GM23248 (cell line): ENCODE data around the gene DDX60. TPM values are rescaled to one million over a fixed set of nuclear protein-coding genes. Genes with fewer than 3 reads are reported as not detected.

ENCODE experiments used
- DNase-seq: peaks from one replicate; pipeline ENCODE4 v3.0.0-alpha.2; 2015
- H2AFZ ChIP-seq: fragments of 200-600 bp; sonication (generic); 2 replicates; pipeline ENCODE4 v1.6.1; 2016; ENCODE audit warnings: antibody characterized with exemption
- H3F3A ChIP-seq: fragments of 200-600 bp; sonication (generic); 2 replicates; pipeline ENCODE4 v1.6.1; 2016; ENCODE audit warnings: mild to moderate bottlenecking, antibody characterized with exemption, mixed run types; ENCODE audit not compliant: insufficient read depth
- H3K27ac ChIP-seq: fragments of 200-600 bp; sonication (generic); 2 replicates; pipeline ENCODE4 v1.5.1; 2016; ENCODE audit warnings: mild to moderate bottlenecking
- H3K27me3 ChIP-seq: fragments of 200-600 bp; sonication (generic); replicated peaks from 2 replicates; pipeline ENCODE4 v1.6.1; 2016; ENCODE audit warnings: mild to moderate bottlenecking; ENCODE audit not compliant: insufficient read depth
- H3K36me3 ChIP-seq: fragments of 200-600 bp; sonication (generic); 2 replicates; pipeline ENCODE4 v1.6.1; 2016; ENCODE audit warnings: low read depth, mild to moderate bottlenecking
- H3K4me1 ChIP-seq: fragments of 200-600 bp; sonication (generic); 2 replicates; pipeline ENCODE4 v1.6.1; 2016; ENCODE audit warnings: mild to moderate bottlenecking; ENCODE audit not compliant: insufficient read depth
- H3K4me2 ChIP-seq: fragments of 200-600 bp; sonication (generic); one replicate; pipeline ENCODE4 v1.6.1; 2016; ENCODE audit warnings: mild to moderate bottlenecking; ENCODE audit not compliant: unreplicated experiment
- H3K4me3 ChIP-seq: fragments of 200-600 bp; sonication (generic); 2 replicates; pipeline ENCODE4 v1.5.1; 2016; ENCODE audit warnings: mild to moderate bottlenecking
- H3K79me2 ChIP-seq: fragments of 200-600 bp; sonication (generic); 2 replicates; pipeline ENCODE4 v1.6.1; 2016; ENCODE audit warnings: mild to moderate bottlenecking; ENCODE audit not compliant: insufficient read depth
- H3K9ac ChIP-seq: fragments of 200-600 bp; sonication (generic); 2 replicates; pipeline ENCODE4 v1.6.1; 2016; ENCODE audit warnings: mild to moderate bottlenecking
- H3K9me2 ChIP-seq: fragments of 200-600 bp; sonication (generic); 2 replicates; pipeline ENCODE4 v1.6.1; 2016; ENCODE audit warnings: mixed run types, mild to moderate bottlenecking, moderate library complexity; ENCODE audit not compliant: insufficient read depth
- H3K9me3 ChIP-seq: fragments of 200-600 bp; sonication (generic); one replicate; pipeline ENCODE4 v1.6.1; 2017; ENCODE audit warnings: low read depth
- H4K20me1 ChIP-seq: fragments of 200-600 bp; sonication (generic); 2 replicates; pipeline ENCODE4 v1.6.0; 2016; ENCODE audit not compliant: insufficient read depth
- EZH2 ChIP-seq: fragments of 200-600 bp; sonication (generic); IDR thresholded peaks from 2 replicates; pipeline ENCODE4 v1.6.1; 2018; ENCODE audit warnings: antibody characterized with exemption, mild to moderate bottlenecking; ENCODE audit not compliant: insufficient read depth, poor library complexity, severe bottlenecking
- EZH2phosphoT487 ChIP-seq: fragments of 200-600 bp; sonication (generic); IDR thresholded peaks from 2 replicates; pipeline ENCODE4 v1.6.1; 2018; ENCODE audit warnings: antibody characterized with exemption, moderate library complexity, mild to moderate bottlenecking, low read depth; ENCODE audit not compliant: insufficient read depth
- WGBS, 2 experiments: methylation state at CpG; one replicate each; pipeline ENCODE4 v1.1.6; 2015 to 2017; ENCODE audit warnings: low lambda C conversion rate in 2 of 2, low coverage in 1 of 2; ENCODE audit errors: missing lambda C conversion rate in 2 of 2; 5-methylcytosine and 5-hydroxymethylcytosine counted together
- in situ Hi-C: fragments of 300-500 bp; cut with MboI; formaldehyde crosslinking; loops from 2 replicates; pipeline ENCODE4 v1.15.0; 2020
- polyA plus RNA-seq: library from polyadenylated mRNA; unstranded; fragments of >200 nt; fragmentation: Nextera tagmentation; extraction: Ambion mirVana; gene quantifications from 2 replicates; pipeline ENCODE4 v1.2.1, GENCODE V29; 2016
- total RNA-seq: library from RNA; depleted of rRNA; stranded (reverse); fragments of >200 nt; shearing (Covaris generic); gene quantifications from 2 replicates; pipeline ENCODE4 v1.2.3, GENCODE V29; 2014

DDX60 gene
- total and polyA plus RNA-seq, 2 experiments from 2014 or later = 1.8 to 7.1 TPM

DNA sequence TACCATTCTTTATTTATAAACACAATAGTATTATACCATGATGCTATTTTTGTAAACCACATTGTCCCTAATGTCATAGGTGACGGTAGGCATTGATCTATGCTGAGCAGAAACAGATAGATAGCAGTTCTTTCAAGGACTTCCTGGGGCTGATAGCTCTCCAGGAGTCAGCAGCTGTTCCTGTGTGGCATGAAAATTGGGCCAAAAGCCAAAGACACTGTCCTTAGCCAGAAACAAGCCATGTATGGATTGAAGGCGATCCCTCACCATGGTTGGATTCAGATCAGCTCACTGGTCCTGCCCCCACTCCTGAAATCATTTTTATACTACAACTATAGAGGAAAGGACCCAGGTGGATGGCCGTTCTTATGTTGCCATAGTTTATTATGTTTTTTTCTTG lies 53.6 kb downstream of the DDX60 start:
- no peaks in the 10 kb centered on the region for H4K20me1 ChIP-seq
- H3K4me2 ChIP-seq = no peak overlapping the region
- no peak overlapping the region for H3K9ac ChIP-seq
- no peaks in the 10 kb centered on the region for H3K9me2 ChIP-seq
- no peak overlapping the region for H3K27ac ChIP-seq
- no peaks in the 10 kb centered on the region for H3K36me3 ChIP-seq
- no peaks in the 10 kb centered on the region for H3K9me3 ChIP-seq
- WGBS, 2 experiments = 33 to 34% methylated on average over 3 of the region's 3 CpGs
- TF ChIP-seq EZH2 (no peak), EZH2phosphoT487 (no peak)
- H3K4me1 ChIP-seq = no peaks in the 10 kb centered on the region
- no peak overlapping the region for H2AFZ ChIP-seq
- no peaks in the 10 kb centered on the region for H3F3A ChIP-seq
- DNase-seq = no peak
- H3K4me3 ChIP-seq = no peak overlapping the region
- H3K79me2 ChIP-seq = no peaks in the 10 kb centered on the region
- no peaks in the 10 kb centered on the region for H3K27me3 ChIP-seq
- in situ Hi-C loops = no loop called here

DNA sequence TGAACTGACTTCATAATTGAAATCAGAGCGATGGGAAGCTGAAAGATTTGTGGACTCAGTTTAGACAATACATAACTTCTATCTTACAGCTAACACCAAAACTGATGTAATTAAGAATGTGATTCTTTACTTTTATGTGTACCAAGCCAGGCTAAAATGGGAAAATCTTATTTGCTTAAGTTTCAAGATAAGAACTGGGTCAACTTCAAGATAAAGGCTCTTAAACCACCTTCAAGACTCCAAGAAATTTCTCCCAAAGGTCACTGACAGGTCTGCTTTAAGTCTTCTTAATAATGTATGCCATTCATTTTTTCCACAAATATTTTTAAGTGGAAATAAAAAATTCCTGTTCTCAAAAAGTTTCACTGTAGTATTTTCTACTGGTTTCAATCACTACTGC lies 55.5 kb downstream of the DDX60 start:
- Histone ChIP-seq H3K9ac (no peak overlapping the region), H3K27me3 (no peaks in the 10 kb centered on the region), H3K4me2 (no peak overlapping the region), H3K4me3 (no peak overlapping the region), H3K79me2 (no peaks in the 10 kb centered on the region), H3K9me2 (no peaks in the 10 kb centered on the region), H3K27ac (no peak overlapping the region), H3K4me1 (no peaks in the 10 kb centered on the region), H2AFZ (no peak overlapping the region), H3K9me3 (no peaks in the 10 kb centered on the region), H3F3A (no peaks in the 10 kb centered on the region), H4K20me1 (no peaks in the 10 kb centered on the region), H3K36me3 (no peaks in the 10 kb centered on the region)
- DNase-seq = no peak
- WGBS, 2 experiments = 94 to 95% methylated on average over 1 of the region's 1 CpG
- in situ Hi-C loops = no loop called here
- TF ChIP-seq EZH2phosphoT487 (no peak), EZH2 (no peak)

DNA sequence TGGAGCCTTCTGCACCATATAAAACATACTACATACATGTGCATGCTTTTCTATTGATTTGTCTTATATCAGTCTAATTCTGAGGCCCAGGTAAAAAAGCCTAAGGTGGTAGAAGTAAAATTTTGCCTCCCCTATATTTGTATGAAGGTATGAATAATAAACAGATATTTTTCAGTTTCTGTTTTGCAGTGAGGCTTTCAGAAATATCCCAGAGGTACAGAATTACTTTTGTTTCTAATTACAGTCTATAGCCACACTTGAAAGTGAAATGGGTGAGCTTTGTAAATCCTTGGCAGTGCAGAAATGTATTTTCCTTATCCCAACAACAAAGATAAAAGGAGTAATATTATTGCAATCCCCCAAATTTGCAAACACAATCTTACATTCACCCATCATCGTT lies 59.5 kb downstream of the DDX60 start:
- Histone ChIP-seq H3K79me2 (no peaks in the 10 kb centered on the region), H3K27me3 (no peaks in the 10 kb centered on the region), H3K9me3 (no peaks in the 10 kb centered on the region), H3F3A (no peaks in the 10 kb centered on the region), H3K4me2 (no peak overlapping the region), H3K27ac (no peak overlapping the region), H3K4me1 (no peaks in the 10 kb centered on the region), H3K4me3 (no peak overlapping the region), H2AFZ (no peak overlapping the region), H3K9ac (no peak overlapping the region), H4K20me1 (no peaks in the 10 kb centered on the region), H3K36me3 (no peaks in the 10 kb centered on the region), H3K9me2 (no peaks in the 10 kb centered on the region)
- TF ChIP-seq EZH2phosphoT487 (no peak), EZH2 (no peak)
- no peak for DNase-seq
- 42 to 58% methylated on average over 1 of the region's 1 CpG for WGBS, 2 experiments
- in situ Hi-C loops = no loop called here

DNA sequence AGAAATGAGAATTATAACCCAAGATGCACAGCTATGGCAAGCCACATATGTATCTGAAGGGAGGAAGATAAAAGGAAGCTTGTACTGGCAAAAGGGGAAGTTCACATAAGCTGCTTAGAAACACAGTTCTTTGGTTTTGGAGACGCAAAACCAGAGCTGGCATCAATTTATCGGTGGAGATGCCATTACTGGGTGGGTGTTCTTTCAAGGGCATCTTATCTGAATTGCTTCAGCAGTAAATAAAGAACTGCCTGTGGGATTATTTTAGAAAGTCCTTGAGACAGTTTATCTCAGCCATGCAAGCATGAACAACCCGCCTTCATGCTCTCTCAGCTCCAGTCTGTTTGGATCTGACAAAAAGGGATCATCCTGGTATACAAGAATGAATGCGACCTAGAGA lies 60.8 kb downstream of the DDX60 start:
- no peaks in the 10 kb centered on the region for H3K4me1 ChIP-seq
- no peaks in the 10 kb centered on the region for H3K9me3 ChIP-seq
- no peaks in the 10 kb centered on the region for H3F3A ChIP-seq
- no peaks in the 10 kb centered on the region for H4K20me1 ChIP-seq
- no peak for DNase-seq
- in situ Hi-C loops = no loop called here
- H3K4me2 ChIP-seq = no peak overlapping the region
- TF ChIP-seq EZH2 (no peak), EZH2phosphoT487 (no peak)
- H3K79me2 ChIP-seq = no peaks in the 10 kb centered on the region
- no peaks in the 10 kb centered on the region for H3K27me3 ChIP-seq
- H3K4me3 ChIP-seq = no peak overlapping the region
- H3K9me2 ChIP-seq = no peaks in the 10 kb centered on the region
- H3K36me3 ChIP-seq = no peaks in the 10 kb centered on the region
- no peak overlapping the region for H3K9ac ChIP-seq
- no peak overlapping the region for H2AFZ ChIP-seq
- WGBS, 2 experiments = 96 to 97% methylated on average over 4 of the region's 4 CpGs
- H3K27ac ChIP-seq = no peak overlapping the region

DNA sequence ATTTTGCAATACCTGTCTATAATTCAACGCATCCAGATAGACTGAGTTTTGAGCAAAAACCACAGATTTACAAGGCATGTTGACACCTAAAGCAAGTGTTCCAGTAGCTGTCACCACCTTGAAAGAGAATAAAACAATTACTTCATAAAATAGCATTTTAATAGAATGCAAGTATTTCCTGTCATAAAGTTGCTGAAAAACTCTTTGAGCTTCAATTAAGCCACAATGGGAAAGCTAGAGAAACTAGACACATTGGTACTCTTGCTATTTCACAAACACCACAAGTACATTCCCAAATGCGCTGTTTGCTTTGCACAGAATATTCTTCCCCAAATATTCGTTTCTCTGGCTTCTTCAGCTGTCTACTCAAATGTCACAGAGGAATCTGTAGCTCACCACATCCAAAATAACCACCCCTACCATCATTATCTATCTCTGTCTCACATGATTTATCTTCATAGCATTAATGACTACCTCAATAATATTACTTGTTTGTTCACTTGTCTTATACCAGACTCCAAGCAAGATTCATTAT lies 70.3 kb downstream of the DDX60 start:
- H4K20me1 ChIP-seq = no peaks in the 10 kb centered on the region
- H3K36me3 ChIP-seq = no peaks in the 10 kb centered on the region
- H3K4me2 ChIP-seq = no peak overlapping the region
- H3K9me3 ChIP-seq = no peaks in the 10 kb centered on the region
- no peak for DNase-seq
- no peaks in the 10 kb centered on the region for H3K27me3 ChIP-seq
- H3K4me3 ChIP-seq = no peak overlapping the region
- H2AFZ ChIP-seq = no peak overlapping the region
- no peak overlapping the region for H3K27ac ChIP-seq
- TF ChIP-seq EZH2 (no peak), EZH2phosphoT487 (no peak)
- 61 to 64% methylated on average over 3 of the region's 3 CpGs for whole genome bisulfite sequencing, 2 experiments
- no peaks in the 10 kb centered on the region for H3K79me2 ChIP-seq
- no peaks in the 10 kb centered on the region for H3K9me2 ChIP-seq
- in situ Hi-C loops = no loop called here
- no peaks in the 10 kb centered on the region for H3F3A ChIP-seq
- H3K9ac ChIP-seq = no peak overlapping the region
- no peaks in the 10 kb centered on the region for H3K4me1 ChIP-seq
